Nephron (organoid): ENCODE data around the gene RASA2.

ENCODE experiments used
- H3K27ac Mint-ChIP-seq, 3 experiments: 2 replicates each; pipeline ENCODE4 v1.8.0; 2020; ENCODE audit warnings: mixed read lengths in 3 of 3, mild to moderate bottlenecking in 2 of 3, moderate library complexity in 1 of 3
- H3K27me3 Mint-ChIP-seq: 2 replicates; pipeline ENCODE4 v1.8.0; 2021; ENCODE audit warnings: low read depth, mild to moderate bottlenecking, moderate library complexity, mixed read lengths
- H3K36me3 Mint-ChIP-seq: 2 replicates; pipeline ENCODE4 v1.8.0; 2020; ENCODE audit warnings: low read depth, mixed read lengths
- H3K4me1 Mint-ChIP-seq: 2 replicates; pipeline ENCODE4 v1.8.0; 2020; ENCODE audit warnings: mixed read lengths
- H3K4me3 Mint-ChIP-seq, 3 experiments: 2 replicates each; pipeline ENCODE4 v1.8.0; 2020; ENCODE audit warnings: mild to moderate bottlenecking in 3 of 3, mixed read lengths in 3 of 3, moderate library complexity in 2 of 3
- H3K9me3 Mint-ChIP-seq: 2 replicates; pipeline ENCODE4 v1.8.0; 2020; ENCODE audit warnings: mixed read lengths
- TF ChIP-seq, protein P1 (sequence below), 3 experiments: fragments of 200-600 bp; sonication (generic); IDR thresholded peaks; one replicate each; pipeline ENCODE4 v1.5.0; 2021; ENCODE audit warnings: antibody characterized with exemption in 3 of 3; ENCODE audit not compliant: unreplicated experiment in 3 of 3

Gene RASA2

DNA sequence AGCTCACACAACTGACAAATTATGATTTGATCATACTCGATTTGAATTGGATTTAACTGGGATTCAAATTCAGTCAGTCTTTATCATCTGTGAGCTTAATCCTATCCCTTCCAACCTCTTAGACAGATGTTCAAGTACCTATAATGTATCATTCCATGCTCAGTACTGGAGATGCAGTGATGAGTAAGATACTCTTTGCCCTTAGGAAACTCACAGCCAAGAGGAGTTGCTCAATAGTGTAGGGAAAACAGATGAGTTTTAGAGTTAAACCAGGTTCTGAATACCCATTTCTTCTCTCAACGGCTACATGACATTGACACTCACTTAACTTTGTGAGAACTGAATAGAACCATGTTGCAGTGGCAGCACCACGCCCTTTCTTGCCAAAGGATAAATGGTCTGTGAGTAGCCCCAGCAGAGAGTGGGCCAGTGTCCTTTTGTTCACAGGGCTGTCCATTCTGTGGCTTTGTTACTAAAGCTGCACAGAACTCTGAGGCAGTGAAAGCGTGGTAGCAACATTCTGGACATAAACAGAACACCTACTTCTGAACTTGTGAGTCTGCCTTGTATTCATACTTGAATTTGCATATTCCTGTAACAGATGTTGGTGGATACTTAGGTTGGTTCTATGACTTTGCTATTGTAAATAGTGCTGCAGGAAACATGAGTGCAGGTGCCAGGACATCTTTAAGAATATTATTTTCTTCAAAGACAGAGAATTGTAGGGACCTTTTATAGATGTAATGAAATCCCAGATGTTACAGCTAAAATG lies 91.6 kb downstream of the RASA2 start:
- Mint-ChIP-seq H3K27ac (no peak overlapping the region), H3K36me3 (peaks cover 23% of the 10 kb centered on the region), H3K9me3 (no peaks in the 10 kb centered on the region), H3K4me3 (no peak overlapping the region), H3K4me1 (peaks cover 13% of the 10 kb centered on the region), H3K27me3 (no peaks in the 10 kb centered on the region)
- TF ChIP-seq, protein P1, sequence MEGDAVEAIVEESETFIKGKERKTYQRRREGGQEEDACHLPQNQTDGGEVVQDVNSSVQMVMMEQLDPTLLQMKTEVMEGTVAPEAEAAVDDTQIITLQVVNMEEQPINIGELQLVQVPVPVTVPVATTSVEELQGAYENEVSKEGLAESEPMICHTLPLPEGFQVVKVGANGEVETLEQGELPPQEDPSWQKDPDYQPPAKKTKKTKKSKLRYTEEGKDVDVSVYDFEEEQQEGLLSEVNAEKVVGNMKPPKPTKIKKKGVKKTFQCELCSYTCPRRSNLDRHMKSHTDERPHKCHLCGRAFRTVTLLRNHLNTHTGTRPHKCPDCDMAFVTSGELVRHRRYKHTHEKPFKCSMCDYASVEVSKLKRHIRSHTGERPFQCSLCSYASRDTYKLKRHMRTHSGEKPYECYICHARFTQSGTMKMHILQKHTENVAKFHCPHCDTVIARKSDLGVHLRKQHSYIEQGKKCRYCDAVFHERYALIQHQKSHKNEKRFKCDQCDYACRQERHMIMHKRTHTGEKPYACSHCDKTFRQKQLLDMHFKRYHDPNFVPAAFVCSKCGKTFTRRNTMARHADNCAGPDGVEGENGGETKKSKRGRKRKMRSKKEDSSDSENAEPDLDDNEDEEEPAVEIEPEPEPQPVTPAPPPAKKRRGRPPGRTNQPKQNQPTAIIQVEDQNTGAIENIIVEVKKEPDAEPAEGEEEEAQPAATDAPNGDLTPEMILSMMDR (IDR thresholded peaks at IDR 0.05; ENCODE audit: unreplicated experiment in 3 of 3): no peak

- Mint-ChIP-seq H3K4me1 (no peaks in the 10 kb centered on the region), H3K27me3 (no peaks in the 10 kb centered on the region), H3K9me3 (peaks cover 18% of the 10 kb centered on the region), H3K36me3 (peaks cover 82% of the 10 kb centered on the region), H3K4me3 (no peak overlapping the region), H3K27ac (no peak overlapping the region)
- TF ChIP-seq, protein P1 (IDR thresholded peaks at IDR 0.05; ENCODE audit: unreplicated experiment in 3 of 3): no peak
These were observed 107.5 kb downstream of the RASA2 start for GRCh38 chr3:141594357-141594756.

- no peak overlapping the region for H3K27ac Mint-ChIP-seq
- H3K27me3 Mint-ChIP-seq: no peaks in the 10 kb centered on the region
- no peak overlapping the region for H3K4me3 Mint-ChIP-seq
- TF ChIP-seq, protein P1 (IDR thresholded peaks at IDR 0.05; ENCODE audit: unreplicated experiment in 3 of 3): no peak
- no peaks in the 10 kb centered on the region for H3K4me1 Mint-ChIP-seq
- peaks cover 32% of the 10 kb centered on the region for H3K9me3 Mint-ChIP-seq
- H3K36me3 Mint-ChIP-seq: peaks cover 83% of the 10 kb centered on the region
These were observed 111.1 kb downstream of the RASA2 start for GRCh38 chr3:141597931-141598330.

- Mint-ChIP-seq H3K4me3 (no peak overlapping the region), H3K27me3 (no peaks in the 10 kb centered on the region), H3K36me3 (peaks cover 80% of the 10 kb centered on the region), H3K9me3 (peaks cover 27% of the 10 kb centered on the region), H3K27ac (no peak overlapping the region), H3K4me1 (no peaks in the 10 kb centered on the region)
- TF ChIP-seq, protein P1 (IDR thresholded peaks at IDR 0.05; ENCODE audit: unreplicated experiment in 3 of 3): no peak
These were observed 113.5 kb downstream of the RASA2 start for GRCh38 chr3:141600331-141600730.

DNA sequence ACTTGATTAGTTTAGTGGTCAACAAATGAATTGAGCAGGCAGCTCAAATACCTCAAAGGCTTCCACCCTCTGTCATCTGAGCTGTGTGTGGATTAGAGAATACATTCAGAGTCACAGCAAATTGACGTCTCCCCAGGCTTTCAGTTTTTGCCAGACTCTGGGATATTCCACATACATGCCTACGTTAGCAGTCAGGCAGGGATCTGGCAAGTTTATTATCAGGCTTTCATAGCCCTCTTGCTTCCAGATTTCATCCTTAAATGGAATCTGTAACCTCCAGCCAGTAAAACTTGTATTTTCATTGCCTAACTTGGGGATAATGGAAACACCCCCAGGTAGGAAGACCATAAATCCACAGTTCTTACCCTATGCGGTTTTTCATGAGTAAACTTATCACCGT lies 115.9 kb downstream of the RASA2 start:
- TF ChIP-seq, protein P1 (IDR thresholded peaks at IDR 0.05; ENCODE audit: unreplicated experiment in 3 of 3): no peak
- H3K4me3 Mint-ChIP-seq: no peak overlapping the region

DNA sequence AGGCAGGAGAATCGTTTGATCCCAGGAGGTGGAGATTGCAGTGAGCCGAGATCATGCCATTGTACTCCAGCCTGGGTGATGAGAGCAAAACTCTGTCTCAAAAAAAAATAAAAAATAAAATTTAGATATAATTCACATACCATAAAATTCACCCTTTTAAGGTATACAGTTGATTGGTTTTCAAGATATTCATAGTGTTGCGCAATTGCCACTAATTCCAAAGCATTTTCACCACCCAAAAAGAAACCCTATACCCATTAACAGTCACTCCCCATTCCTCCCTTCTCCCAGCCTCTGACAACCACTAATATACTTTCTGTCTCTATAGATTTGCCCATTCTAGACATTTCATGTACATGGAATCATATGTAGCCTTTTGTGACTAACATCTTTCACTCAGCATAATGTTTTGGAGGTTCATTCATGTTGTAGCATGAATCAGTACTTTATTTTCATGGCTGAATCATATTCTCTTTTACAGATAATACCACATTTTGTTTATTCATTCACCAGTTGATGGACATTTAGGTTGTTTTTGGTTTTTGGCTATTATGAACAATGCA lies 116.7 kb downstream of the RASA2 start:
- H3K4me1 Mint-ChIP-seq: no peaks in the 10 kb centered on the region
- H3K27ac Mint-ChIP-seq: no peak overlapping the region
- no peaks in the 10 kb centered on the region for H3K27me3 Mint-ChIP-seq
- TF ChIP-seq, protein P1 (IDR thresholded peaks at IDR 0.05; ENCODE audit: unreplicated experiment in 3 of 3): no peak
- no peak overlapping the region for H3K4me3 Mint-ChIP-seq
- H3K36me3 Mint-ChIP-seq: peaks cover 69% of the 10 kb centered on the region
- H3K9me3 Mint-ChIP-seq: peaks cover 27% of the 10 kb centered on the region

More for the DNA sequence above, 115.9 kb downstream of the RASA2 start:
- H3K4me1 Mint-ChIP-seq: no peaks in the 10 kb centered on the region
- no peaks in the 10 kb centered on the region for H3K27me3 Mint-ChIP-seq
- H3K36me3 Mint-ChIP-seq: peaks cover 64% of the 10 kb centered on the region
- H3K27ac Mint-ChIP-seq: no peak overlapping the region
- peaks cover 27% of the 10 kb centered on the region for H3K9me3 Mint-ChIP-seq
